GM21529 (cell line): ENCODE results near the gene MBOAT1.
"Not testable (repeated sequence)": the region's sequence is repeated elsewhere in the genome, so short reads cannot be mapped to it uniquely, and the experiment has no call there.

ENCODE experiments used
- ATAC-seq: cut with Tn5 transposase; IDR thresholded peaks from one replicate; pipeline ENCODE4 v1.9.1; 2021; ENCODE audit not compliant: unreplicated experiment

Gene MBOAT1

DNA sequence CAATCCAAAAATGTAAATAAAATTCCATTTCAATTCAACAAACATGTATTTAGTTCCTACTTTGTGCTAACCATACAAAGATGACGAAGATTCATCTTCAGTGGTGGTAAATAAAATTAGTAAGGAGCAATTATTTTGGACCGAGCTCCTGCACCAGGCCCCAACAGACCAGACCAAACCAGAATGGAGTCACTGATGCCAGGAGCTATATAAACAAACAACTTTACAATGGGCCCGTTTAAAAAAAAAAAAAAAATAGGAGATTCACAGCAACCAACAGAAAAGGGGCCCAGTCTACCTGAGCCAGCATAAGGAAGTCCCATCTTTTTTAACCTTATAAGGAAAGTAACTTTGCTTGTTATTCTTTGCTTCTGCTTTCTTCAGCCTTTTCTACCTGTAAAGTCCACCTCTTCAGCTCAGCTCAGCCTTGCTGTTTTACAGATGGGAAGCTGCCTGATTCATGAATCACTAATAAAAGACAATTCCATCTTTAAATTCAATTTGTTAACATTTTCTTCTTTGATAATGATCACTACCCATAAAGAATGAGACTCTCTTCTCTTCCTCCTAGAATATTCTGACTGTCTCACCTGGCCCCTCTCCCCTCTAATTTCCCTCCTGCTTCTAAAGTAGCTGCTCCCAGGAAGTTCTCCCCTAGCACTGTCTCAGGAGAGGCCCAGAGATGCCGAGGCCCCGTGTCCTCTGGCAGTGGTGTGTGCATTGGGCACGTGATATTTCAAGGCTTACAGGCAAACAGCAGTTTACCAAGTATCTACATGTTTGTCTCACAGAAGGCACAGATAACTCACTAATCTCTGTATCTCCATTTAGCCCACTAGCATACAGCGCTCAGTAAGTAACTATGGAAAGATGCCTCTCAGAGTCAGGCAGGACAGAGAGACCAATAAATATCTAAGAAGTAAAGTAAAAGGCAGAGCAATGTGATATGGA, 8.4 kb downstream of the MBOAT1 start:
- ATAC-seq: no peak

DNA sequence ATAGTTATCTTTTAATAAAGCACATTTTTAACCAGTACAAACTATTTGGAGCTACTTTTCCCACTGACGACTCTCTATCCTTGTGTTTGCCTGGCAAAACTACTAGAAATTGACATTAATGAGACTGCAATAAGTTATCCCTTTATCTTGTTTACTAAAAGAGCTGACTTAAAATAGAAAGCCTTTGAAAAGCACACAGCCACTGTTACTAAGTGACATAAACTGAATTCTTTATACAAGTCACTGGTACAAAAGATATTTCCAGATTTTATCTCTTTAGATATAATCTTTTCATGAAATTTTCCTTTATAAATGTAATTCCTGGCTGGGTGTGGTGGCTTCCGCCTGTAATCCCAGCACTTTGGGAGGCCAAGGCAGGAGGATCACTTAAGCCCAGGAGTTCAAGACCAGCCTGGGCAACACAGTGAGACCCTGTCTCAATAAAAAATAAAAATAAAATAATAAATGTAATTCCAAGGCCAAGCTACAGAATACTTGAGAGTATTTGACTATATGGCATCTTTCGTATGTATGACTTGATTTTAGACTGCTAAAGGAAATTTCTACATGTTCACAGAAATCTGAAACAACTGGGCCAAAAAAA, 9.5 kb downstream of the MBOAT1 start:
- ATAC-seq: no peak

DNA sequence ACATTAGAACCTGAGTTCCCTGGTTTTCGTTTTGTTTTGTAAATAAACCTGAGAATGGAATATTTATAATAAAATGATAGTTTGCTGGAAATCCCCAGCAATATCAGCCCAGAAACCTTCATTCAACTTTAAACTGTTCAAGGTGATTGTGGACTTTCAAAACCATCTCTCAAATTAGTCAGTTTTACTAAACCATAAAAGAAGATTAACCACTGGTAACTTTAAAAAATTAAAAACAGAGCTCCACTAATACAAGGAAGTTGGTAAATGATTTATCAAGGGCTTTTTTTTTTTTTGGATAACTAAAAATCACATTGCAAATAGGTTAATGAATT, 10.0 kb downstream of the MBOAT1 start:
- no peak for ATAC-seq

GRCh38 chr6:20200761-20201630, 11.3 kb downstream of the MBOAT1 start:
- no peak for ATAC-seq

GRCh38 chr6:20198775-20199174, 13.5 kb downstream of the MBOAT1 start:
- ATAC-seq: no peak

DNA sequence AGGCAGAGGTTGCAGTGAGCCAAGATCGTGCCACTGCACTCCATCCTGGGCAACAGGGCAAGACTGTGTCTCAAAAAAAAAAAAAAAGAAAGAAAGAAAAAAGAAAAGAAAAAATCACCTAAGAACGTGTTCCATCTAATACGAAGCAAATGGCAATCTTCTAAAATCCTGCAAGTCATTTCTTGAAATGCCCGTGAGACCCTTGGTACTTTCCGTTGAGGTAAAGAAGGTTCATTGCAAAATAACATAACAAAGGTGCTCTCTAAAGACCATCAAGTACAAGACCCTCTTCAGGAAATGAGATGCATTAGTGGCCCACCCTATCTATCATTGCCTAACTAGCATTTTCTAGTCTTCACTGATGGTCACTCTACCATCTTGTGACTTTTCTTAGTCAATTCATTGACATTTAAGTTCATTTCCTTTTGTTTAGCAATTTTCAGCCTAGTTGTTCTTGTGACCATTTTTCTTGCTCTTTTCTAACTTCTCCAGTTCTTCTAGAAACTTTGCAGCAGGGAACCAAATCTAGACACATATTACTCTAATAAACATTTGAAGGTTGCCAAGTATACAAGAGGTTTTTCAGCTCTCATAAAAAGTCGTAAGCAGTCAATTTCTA, 14.0 kb downstream of the MBOAT1 start:
- ATAC-seq: no peak

GRCh38 chr6:20197251-20197650, 15.0 kb downstream of the MBOAT1 start:
- no peak for ATAC-seq

DNA sequence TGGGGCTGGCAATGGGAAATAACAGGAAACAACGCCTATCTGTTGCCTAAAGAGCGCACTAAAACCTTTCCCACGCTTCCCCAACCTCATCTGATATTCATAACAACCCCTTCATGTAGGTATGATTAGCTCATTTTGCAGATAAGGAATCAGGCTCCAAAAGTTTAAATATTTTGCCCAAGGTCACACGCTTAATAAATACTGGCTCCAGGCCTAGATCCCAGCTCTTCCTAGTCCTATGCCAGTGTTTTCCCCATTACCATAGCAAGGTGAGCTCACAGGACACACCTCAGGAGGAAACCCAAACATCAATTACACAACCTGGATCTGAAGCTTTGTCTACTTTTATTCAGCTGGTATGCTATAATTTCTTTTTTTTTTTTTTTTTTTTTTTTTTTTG, 19.6 kb downstream of the MBOAT1 start:
- ATAC-seq: no peak

DNA sequence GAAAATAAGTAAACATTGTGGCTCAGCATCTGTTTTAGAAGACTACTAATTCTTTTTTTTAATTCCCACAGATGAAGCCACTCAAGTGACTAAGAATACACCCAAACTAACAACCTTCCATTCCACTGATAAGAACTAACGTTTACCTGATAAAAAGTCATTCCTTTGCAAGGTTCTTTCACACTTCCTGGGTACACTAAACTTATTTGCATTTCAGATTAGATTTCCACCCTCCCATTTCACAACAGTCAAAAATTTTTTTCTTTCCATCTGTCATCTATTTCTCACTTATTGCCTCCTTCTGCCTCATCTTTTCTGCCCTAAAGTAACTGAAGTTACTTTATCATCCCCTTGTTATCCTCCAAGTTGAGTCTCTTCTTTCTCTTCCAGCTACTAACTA, 20.3 kb downstream of the MBOAT1 start:
- ATAC-seq: no peak

GRCh38 chr6:20188630-20189075, 23.6 kb downstream of the MBOAT1 start:
- no peak for ATAC-seq

GRCh38 chr6:20186981-20187380, 25.3 kb downstream of the MBOAT1 start:
- ATAC-seq: no peak

DNA sequence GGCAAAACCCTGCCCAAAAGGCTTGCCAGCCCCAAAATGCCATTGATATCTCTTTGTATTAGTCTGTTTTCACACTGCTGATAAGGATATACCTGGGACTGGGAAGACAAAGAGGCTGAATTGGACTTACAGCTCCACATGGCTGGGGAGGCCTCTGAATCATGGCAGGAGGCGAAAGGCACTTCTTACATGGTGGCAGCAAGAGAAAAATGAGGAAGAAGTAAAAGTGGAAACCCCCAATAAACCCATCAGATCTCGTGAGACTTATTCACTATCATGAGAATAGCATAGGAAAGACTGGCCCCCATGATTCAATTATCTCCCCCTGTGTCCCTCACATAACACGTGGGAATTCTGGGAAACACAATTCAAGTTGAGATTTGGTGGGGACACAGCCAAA, 28.6 kb downstream of the MBOAT1 start:
- ATAC-seq: no peak

GRCh38 chr6:20182926-20183521, 29.2 kb downstream of the MBOAT1 start:
- ATAC-seq: no peak

DNA sequence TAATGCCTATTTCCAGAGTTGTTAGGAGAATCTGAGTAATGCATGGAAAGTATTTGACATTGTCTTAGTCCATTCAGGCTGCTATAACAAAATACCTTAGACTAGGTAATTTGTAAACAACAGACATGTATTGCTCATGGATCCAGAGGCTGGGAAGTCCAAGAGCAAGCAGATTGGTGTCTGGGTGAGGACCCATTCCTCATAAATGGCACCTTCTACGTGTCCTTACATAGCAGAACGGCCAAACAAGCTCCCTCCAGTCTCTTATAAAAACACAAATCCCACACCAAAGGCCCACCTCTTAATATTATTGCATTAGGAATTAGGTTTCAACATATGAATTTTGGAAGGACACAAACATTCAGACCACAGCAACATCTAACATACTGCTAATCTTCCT, 30.2 kb downstream of the MBOAT1 start:
- ATAC-seq: no peak

DNA sequence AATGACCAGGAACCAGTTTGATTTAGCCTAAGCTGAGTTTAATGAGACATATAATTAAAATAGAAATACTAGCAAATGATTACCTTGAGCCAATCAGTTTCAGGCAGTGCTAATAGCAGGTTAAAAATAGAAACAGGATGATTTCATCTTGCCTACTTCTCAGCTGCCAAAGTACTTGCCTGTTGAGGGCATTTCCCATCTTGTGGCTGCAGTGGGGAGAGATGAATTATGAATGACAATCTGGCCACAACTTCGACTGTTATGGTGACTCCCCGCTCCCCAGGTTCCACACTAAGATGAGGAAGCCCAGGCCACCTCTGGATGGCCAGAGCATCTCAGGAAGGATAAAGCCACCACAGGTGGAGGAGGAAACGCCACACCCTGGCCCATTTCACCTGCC, 31.3 kb downstream of the MBOAT1 start:
- no peak for ATAC-seq

DNA sequence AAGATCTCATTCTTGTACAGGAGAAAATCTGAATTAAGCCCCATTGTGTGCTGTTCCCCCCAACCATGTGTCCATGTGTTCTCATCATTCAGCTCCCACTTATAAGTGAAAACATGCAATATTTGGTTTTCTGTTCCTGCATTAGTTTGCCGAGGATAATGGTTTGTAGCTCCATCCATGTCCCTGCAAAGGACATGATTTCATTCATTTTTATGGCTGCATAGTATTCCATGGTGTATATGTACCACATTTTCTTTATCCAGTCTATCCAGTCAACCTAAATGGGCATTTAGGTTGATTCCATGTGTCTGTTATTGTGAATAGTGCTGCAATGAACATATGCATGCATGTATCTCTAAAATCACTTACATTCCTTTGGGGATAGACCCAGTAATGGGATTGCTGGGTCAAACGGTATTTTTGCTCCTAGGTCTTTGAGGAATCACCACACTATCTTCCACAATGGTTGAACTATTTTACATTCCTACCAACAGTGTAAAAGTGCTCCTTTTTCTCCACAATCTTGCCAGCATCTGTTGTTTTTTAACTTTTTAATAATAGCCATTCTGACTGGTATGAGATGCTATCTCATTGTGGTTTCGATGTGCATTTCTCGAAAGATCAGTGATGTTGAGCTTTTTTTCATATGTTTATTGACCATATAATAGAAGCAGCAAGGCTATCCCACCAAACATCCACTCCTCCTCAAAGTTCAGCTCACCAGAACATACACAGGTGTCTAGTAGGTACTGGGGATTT, 32.8 kb downstream of the MBOAT1 start:
- ATAC-seq: not testable (repeated sequence)

DNA sequence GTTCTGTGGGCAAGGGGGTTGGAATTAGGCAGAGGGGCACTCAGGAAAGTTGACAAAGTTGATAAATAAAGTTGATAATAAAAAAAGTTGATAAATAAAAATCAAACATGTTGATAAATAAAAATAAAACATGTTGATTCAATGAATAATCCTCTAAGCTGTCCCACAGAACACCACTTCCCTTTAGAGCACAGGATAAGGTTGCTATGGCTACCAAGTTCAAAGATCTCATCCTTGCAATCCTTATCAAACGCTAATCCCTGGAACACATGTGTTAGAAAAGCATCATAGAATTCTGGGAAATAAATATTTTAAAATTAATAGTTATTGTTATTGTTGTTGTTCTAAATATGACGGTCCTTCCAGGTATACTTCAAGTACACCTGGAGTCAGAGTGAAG, 33.9 kb downstream of the MBOAT1 start:
- ATAC-seq: no peak

- no peak for ATAC-seq
Observed at GRCh38 chr6:20175810-20176410, 36.4 kb downstream of the MBOAT1 start.
